Measurements from ENCODE around the gene SPRR2D.
"Not testable (repeated sequence)": the region's sequence is repeated elsewhere in the genome, so short reads cannot be mapped to it uniquely, and the experiment has no call there.

SPRR2D gene

GRCh38 chr1:153040950-153041631, at the start of gene SPRR2D:
TSS of gene SPRR2D (minus strand) at chr1:153041120. CDS start at chr1:153040346, 774 bp downstream.
- DNase-seq (ENCODE audit: low spot score) = no peak

GRCh38 chr1:153087652-153088051, 46.7 kb upstream of the SPRR2D start:
- no peak for DNase-seq (ENCODE audit: low spot score)

GRCh38 chr1:153081736-153082135, 40.8 kb upstream of the SPRR2D start:
- no peak for DNase-seq (ENCODE audit: low spot score)

DNA sequence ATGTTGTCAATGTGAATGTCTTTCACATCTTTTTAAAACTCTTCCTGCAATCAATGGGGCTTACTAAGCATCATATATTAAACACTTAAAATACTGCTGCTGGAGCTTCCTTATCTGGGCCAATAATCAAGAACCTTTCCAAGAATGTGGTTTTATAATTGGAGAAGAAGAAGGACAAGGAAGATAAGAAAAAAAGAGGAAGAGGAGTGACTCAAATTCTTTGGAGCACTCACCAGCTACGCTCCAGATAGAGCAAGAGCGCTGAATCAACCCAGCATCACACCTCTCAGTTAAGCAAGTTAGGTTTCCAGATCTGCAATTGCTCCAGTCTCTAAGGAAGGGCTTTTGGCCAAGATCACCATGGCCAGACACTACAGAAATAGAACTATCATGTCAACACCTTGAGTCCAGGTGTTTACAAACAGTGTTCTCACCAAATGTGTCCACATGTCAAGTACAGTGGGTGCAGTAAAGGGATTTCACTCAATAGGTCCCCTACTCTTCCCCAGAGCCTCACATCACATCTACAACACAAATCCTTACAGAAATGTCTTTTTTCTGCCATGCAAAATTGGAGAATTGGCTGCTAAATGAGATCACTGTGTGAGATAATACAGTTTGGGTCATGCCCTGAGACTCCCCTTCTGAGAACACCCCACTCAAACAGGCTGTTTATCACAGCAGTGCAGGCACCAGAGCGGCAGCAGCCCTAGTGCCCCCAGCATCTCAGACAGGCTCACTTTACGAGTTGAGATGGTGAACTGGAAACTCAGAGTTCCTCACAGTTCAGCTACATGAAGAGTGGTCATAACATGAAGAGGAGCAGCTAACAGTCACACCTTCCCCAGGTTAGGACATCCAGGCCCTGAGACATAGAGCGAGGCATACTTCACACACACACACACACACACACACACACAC, 32.1 kb upstream of the SPRR2D start:
- no peak for DNase-seq (ENCODE audit: low spot score)

DNA sequence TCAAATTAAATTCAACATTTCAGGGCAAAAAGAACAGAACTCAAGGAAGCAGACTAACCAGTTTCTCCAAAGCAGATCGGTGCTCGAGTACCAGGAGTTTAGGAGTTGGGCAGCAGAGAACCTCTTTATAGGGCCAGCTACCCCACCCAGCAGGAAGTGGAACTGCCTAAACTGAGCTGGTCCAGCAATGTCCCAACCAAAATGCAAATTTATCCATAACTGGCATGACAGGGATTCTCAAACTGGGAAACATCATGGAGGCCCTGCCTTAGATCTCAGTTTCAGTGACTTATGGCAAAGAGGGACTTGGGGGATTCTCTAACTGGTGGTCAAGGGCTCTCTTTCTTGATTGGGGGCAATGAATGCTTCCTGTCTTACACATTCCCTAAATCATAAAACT, 30.6 kb upstream of the SPRR2D start, which contains the start of gene SPRR2B:
Gene SPRR2B (minus strand): TSS at position 101 of the 400 bp plus-strand sequence. CDS start 772 bp downstream, outside the sequence.
- DNase-seq (ENCODE audit: low spot score) = no peak

- no peak for DNase-seq (ENCODE audit: low spot score)
Observed at GRCh38 chr1:153070243-153070642, 29.3 kb upstream of the SPRR2D start.

DNA sequence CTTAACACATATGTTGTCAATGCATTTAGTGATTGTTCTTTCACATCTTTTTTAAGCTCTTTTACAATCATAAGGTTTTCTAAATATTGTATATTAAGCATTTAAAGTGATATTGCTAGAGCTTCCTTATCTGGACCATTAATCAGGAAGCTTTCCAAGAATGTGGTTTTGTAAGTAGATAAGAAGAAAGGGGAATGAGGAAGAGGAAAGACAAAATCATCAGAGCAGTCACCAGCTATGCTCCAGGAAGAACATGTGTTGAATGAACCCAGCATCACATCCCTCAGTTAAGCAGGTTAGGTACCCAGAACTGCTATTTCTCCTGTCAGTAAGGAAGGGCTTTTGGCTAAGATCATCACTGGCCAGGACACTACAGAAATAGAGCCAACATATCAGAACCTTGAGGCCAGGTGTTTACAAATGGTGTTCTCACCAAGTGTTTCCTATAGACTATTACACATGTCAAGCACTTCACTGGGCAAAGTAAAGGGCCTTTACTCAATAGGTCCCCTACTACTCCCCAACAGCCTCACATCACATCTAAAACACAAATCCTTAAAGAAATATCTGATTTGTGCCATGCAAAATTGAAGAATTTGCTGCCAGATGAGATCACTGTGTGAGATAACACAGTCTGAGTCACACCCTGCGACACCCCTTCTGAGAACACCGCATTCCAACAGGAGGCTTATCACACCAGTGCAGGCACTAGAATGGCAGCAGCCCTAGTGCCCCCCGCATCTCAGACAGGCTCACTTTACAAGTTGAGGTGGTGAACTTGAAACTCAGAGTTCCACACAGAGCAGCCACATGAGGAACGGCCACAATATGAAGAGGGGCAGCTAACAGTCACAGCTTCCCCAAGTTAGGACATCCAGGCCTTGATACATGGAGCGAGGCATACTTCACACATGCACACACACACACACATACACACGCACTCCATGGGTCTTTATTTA, 18.2 kb upstream of the SPRR2D start:
- DNase-seq (ENCODE audit: low spot score) = no peak

GRCh38 chr1:153058154-153058553, 17.2 kb upstream of the SPRR2D start:
- no peak for DNase-seq (ENCODE audit: low spot score)

DNA sequence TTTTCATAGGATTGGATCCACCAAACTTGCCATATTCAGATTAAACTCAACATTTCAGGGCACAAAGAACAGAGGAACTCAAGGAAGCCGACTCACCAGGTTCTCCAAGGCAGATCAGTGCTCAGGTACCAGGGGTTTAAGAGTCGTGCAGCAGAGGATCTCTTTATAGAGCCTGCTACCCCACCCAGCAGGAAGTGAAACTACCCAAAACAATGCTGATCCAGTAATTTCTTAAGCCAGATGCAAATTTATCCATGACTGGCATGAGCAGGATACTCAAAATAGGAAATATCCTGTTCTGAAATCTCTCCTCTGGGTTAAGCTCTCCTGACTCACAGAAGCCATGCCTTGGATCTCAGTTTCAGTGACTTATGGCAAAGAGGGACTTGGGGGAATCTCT, 16.5 kb upstream of the SPRR2D start, which contains the start of gene SPRR2A:
Gene SPRR2A (minus strand): TSS at position 138 of the 400 bp plus-strand sequence. CDS start 777 bp downstream, outside the sequence.
- DNase-seq (ENCODE audit: low spot score) = no peak

DNA sequence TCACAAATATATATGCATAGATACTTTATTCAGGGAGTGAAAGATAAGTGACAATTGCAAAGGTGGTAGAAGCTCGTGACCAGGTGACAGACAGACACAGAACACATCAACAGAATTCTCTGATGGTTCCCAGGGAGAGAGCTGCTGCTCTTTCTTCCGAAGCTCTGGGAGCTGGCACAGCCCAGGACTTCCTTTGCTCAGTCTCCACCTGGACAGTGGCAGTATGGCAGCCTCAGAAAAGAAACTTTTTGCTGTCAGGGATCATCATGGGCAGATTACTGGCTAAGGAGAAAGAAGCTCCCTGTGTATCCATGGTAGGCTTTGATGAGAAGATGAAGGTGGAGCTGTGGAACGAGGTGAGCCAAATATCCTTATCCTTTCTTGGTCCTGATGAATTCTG, 15.2 kb upstream of the SPRR2D start:
- not testable (repeated sequence) for DNase-seq (ENCODE audit: low spot score)

GRCh38 chr1:153049211-153049610, 8.3 kb upstream of the SPRR2D start:
- DNase-seq (ENCODE audit: low spot score) = no peak

GRCh38 chr1:153035211-153035610, 5.7 kb downstream of the SPRR2D start:
- DNase-seq (ENCODE audit: low spot score) = no peak

- DNase-seq (ENCODE audit: low spot score) = peak; percentile 24
Observed at GRCh38 chr1:153032677-153033308, 8.1 kb downstream of the SPRR2D start.

GRCh38 chr1:153032073-153032472, 8.8 kb downstream of the SPRR2D start:
- no peak for DNase-seq (ENCODE audit: low spot score)

- no peak for DNase-seq (ENCODE audit: low spot score)
Observed at GRCh38 chr1:153030895-153031294, 10.0 kb downstream of the SPRR2D start, which contains the start of gene SPRR1B. TSS of gene SPRR1B (plus strand) at chr1:153031203. CDS start at chr1:153032346, 1,143 bp downstream.

DNA sequence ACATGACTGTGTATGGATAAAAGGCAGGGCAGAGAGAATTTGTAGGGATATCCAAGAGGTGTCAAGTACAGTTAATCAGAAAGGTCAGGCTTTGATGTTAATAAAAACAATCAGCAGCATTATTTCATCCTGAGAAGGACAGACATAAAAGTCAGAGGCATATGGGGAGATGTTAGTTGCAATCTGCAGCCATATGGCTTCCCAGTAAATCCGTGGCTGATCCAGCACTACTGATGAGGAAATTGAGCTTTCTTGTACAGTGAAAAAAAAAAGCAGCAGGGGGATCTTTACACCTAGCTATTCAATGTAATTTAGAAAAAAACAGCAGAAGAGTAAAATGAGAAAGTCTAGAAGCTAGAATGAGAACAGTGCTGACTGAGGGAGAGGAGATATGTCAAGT, 12.2 kb downstream of the SPRR2D start:
- no peak for DNase-seq (ENCODE audit: low spot score)

- DNase-seq (ENCODE audit: low spot score) = no peak
Observed at GRCh38 chr1:153025797-153026196, 15.1 kb downstream of the SPRR2D start.

- DNase-seq (ENCODE audit: low spot score) = no peak
Observed at GRCh38 chr1:153024413-153024812, 16.5 kb downstream of the SPRR2D start.

DNA sequence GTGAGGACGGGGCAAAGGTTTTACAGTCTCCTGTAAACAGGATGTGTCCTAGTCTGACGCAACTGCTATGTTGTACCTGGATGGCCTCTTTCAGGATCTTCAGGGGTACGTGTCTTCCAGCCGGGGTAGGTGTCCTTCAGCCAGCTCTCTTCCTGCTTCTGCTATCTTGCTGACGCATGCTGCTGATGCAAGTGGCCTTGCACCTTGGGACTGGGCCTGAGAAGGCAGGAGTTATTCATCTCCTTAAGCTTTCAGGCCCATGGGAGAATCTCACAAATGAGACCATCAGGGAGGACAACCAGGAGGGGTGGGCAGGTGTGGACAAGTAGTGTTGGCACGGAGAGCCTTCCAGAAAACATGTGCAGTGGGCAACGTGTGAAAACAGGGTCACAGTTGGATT, 17.8 kb downstream of the SPRR2D start:
- DNase-seq (ENCODE audit: low spot score) = no peak

DNA sequence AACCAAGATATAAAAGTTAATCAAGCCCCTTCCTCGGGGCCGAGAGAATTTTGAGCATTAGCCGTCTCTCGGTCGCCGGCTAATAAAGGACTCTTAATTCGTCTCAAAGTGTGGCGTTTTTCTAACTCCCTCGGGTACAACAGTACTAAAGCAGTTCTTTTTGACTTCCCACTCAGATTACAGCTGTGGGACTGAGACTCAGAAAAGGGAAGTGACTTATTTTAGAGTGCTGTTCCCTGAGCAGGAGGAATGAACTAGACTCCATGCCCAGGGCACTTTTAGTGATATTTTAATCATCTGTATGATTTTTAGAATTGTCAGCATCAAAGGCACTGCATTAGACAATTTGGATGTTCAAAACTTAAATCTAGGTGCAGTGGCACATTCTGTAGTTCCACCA, 18.6 kb downstream of the SPRR2D start:
- DNase-seq (ENCODE audit: low spot score) = not testable (repeated sequence)

DNA sequence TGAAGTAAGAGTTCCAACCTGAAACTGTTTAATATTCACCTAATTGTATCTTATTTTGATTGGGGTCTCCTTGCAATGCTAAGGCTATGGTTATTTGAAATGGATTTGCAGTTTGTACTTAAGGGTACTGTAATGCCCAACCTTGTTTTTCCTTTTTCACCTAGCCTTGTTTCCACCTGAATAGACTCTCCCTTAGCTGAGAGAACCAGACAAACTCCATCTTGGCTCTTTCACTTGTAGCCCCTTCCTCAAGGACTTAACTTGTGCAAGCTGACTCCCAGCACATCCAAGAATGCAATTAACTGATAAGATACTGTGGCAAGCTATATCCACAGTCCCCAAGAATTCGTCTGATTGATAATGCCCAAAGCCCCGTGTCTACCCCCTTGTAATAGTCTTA, 19.1 kb downstream of the SPRR2D start:
- not testable (repeated sequence) for DNase-seq (ENCODE audit: low spot score)

All from GM03348 (cell line).